NCI-H2029 treated with DMSO at 0.1 percent for 48 hours (cell line): ENCODE results near the gene PARP3.
"Not testable (repeated sequence)": the region's sequence is repeated elsewhere in the genome, so short reads cannot be mapped to it uniquely, and the experiment has no call there.

ENCODE experiments used
- DNase-seq: peaks from one replicate; lab custom pipeline; 2025; lab: John Stamatoyannopoulos, UW

The PARP3 gene

GRCh38 chr3:51941798-51942602 is at the start of gene PARP3, which contains the start of gene RRP9:
Gene PARP3 (plus strand): TSS chr3:51942363. CDS start chr3:51943356, 993 bp downstream.
Gene RRP9 (minus strand): TSS chr3:51941904. CDS start chr3:51941867, 37 bp downstream.
- DNase-seq, result peak; percentile 81

DNA sequence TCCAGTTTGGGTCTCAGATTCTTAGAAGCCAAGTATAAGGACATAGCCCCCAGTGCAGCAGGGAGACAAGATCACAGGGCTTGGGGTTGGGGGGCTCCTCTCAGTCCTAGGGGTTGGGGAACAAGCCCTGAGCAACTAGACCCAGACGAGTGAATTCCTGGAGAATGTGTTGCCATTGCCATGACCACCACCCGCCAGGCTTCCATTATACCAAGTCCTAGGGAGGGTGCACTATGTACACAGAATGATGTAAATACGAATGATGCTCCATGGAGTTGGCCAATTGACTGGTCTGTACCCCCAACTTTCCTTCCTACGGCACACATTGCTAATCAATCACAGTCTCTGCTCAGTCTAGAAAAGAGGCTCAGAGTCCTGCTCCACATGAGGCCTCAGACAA is 47.8 kb upstream of the PARP3 start:
- DNase-seq, result no peak

GRCh38 chr3:51894939-51895338 is 47.2 kb upstream of the PARP3 start:
- DNase-seq, result no peak

- DNase-seq, result no peak
These were observed 45.4 kb upstream of the PARP3 start for GRCh38 chr3:51896607-51897305.

DNA sequence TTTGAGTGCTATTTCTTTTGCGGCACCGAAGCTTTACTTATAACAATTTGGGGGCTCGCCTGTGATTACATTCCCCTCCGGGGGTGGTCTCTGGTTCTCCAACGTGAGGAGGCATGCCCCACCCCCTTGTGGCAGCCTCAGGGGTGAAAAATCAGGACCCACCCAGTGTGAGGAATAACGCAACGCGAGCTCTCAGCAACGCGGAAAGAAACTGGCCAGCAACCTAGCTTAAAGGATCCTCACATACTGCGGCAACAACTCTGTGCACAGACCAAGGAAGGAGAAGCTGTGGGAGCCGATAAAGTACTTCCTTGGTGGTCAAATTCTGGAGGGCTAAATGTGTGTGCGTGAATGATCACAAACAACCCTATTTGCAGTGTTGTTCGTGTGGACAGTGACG is 44.8 kb upstream of the PARP3 start:
- DNase-seq, result no peak

GRCh38 chr3:51900043-51900442 is 42.1 kb upstream of the PARP3 start:
- DNase-seq, result not testable (repeated sequence)

DNA sequence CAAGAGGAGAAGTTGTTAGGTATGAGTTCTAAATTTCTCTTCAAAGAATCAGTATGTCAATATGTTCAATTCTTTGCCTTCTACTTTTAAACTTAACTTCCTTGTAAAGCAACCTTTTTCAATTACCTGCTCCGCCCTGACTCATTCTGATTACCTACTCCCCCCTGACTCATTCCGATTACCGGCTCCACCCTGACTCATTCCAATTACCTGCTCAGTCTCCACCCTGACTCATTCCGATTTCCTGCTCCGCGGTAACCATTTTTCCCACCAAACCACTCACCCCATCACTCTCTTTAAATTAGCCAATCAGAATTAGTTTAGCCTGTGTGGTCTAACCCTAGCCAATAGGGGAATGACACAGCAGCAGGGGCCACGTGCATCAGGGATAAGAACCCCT is 39.8 kb upstream of the PARP3 start:
- DNase-seq, result not testable (repeated sequence)

- DNase-seq, result no peak
These were observed 37.9 kb upstream of the PARP3 start for GRCh38 chr3:51904034-51904823.

GRCh38 chr3:51908026-51908425 is 34.1 kb upstream of the PARP3 start:
- no peak for DNase-seq

DNA sequence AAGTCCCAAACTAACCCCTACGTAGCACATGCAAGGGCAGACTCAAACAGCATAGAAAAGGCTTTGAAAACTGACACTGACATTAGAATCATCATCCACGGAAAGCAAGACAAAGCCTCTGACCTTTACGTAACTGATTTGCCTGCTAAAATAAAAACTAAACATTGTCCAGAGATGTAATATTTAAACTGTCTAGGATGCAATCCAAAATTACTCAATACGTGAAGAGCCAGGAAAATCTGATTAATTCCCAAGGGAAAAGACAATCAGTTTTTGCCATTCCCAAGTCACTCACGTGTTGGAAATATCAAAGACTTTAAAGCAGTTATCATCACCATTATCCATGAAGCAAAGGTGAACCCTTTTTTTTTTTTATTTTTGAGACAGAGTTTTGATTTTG is 25.7 kb upstream of the PARP3 start:
- DNase-seq, result no peak

- DNase-seq, result no peak
These were observed 21.0 kb upstream of the PARP3 start for GRCh38 chr3:51921081-51921578.

DNA sequence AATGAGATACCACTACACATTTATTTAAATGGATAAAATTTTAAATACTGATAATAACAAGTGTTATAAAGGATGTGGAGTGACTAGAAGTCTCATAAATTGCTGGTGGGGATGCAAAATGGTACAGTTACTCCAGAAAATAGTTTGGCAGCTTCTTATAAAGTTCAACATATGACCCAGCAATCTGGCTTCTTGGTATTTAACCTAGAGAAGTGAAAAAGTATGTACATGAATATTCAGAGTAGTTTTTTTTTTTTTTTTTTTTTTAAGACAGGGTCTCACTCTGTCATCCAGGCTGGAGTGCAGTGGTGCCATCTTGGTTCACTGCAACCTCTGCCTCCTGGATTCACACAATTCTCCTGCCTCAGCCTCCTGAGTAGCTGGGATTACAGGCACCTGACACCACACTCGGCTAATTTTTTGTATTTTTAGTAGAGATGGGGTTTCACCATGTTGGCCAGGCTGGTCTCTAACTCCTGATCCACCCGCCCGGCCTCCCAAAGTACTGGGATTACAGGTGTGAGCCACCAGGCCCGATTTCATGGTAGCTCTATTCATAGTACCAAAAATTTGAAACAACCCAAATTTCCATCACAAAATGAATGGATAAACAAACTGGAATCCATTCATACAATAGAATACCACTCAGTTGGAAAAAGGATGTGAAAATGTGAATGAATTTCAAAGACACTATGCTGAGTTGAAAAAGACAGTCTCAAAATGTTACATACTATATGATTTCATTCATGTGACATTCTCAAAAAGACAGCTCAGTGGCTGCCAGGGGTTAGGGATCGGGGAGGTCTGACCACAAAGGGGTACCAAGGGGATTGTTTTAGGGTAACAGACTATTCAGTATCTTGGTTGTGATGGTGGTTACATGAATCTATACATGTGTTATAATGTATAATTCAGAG is 14.8 kb upstream of the PARP3 start:
- no peak for DNase-seq

- DNase-seq, result no peak
These were observed 13.7 kb upstream of the PARP3 start for GRCh38 chr3:51928438-51928837.

DNA sequence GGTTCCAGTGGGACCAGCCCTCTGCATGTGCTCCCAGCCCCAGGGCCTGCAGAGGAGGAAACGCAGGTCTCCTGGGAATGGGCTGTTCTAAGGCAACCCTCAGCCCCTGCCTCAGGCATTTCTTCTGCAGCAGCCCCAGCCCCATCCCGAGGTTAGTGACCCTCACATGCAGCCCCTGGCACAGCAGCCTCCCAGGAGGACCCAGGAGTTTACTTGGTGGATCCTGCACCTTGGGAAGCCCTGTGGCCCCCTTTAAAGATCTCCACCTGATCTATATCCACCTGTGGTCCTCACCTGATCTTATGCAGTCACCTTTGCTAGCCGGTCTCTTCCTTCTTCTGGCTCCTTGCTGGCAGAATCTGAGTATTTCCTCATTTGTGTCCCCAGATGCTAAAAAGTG is 13.2 kb upstream of the PARP3 start:
- not testable (repeated sequence) for DNase-seq

DNA sequence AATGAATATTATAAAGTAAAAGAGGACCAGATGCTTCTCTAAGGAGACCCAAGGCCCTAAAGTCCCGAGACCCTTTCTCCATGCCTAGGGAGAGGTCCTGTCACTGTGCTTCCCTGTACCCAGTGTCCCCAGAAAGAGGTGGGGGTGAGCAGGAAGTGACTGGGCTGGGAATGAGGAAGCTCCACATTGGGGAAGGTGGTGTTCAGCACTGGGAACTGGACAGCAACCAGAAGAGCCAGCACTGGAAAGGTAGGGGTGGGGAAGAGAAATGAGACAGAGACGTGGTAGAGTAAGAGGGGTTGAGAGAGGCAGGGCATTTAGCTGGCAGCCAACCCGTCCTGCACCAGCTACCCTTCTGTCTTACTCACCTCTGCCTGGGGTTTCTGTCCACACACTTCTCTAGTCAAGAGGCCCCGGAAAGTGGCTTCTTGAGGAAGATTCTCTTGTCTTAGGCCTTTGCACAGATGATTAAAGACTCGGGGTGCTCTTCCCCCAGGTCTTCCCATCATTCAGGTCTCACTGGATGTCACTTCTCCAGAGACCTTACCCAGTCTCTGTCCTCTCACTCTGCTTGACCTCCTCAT is 12.7 kb upstream of the PARP3 start:
- DNase-seq, result no peak

DNA sequence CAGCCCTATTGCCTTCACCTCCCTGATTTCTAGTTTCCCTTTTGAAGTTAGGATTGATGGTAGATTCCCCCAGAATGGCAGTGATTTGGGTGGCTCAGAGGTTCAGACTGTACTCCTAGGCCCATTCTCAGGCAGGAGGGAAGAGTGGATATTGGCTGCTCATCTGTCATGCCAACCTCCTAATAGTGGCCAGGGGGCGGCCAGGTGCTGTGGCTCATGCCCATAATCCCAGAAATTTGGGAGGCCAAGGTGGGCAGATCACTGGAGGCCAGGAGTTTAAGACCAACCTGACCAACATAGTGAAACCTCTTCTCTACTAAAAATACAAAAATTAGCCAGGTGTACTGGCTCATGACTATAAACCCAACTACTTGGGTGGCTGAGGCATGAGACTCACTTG is 11.7 kb upstream of the PARP3 start:
- DNase-seq, result no peak

DNA sequence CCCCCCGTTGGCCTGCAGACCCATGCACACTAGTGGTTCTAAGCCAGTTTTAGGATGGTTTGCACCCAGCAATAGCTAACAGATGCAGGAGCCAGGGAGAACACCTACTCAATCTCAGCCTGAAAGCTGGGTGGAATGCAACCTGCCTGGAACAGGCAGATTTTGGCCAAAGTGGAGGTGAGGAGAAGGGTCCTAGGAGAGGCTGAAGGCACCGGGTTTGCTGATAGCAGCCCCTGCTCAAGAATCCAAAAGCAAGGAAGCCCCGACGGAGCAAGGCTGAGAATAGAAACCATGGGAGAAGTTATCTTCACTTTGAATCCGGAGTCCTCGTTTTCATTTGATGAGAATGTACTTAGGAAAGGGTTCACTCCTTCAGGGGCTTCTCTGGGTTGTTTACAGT is 10.4 kb upstream of the PARP3 start:
- DNase-seq, result no peak

- DNase-seq, result no peak
These were observed 9.4 kb upstream of the PARP3 start for GRCh38 chr3:51932471-51933370.

DNA sequence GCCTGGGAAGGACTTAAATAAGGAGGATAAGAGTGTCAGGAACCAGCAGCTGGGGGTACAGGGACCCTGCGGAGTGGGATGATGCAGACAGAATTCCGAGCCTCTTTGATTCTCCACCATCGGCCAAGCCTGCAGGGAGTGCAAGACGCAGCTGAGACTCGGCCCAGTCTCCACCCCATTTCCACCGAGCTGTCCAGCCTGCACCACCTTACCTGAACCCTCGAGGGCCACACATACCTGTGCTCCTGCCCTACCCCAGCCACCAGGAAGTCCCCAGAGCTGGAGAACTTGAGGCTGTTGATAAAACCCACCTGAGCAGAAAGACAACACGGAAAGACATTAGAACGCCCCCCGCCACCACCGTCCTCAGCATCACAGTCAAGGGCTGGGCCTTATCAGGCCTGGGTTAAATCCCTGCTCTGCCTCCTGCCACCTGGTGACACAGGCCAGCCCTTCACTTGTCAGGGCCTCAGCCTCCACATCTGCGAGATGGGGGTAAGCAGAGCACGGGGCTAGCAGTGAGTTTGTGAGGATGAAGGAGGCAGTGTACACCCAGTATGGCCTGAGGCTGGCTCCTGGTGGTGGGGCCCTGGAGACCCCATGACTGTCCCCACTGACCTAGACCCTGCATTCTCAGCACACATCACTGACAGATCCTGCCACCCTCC is 8.6 kb upstream of the PARP3 start:
- no peak for DNase-seq
